Panc1 (cell line): ENCODE results near the gene PDXK. TPM values are rescaled to one million over a fixed set of nuclear protein-coding genes. Genes with fewer than 3 reads are reported as not detected.

Experiments used
- ATAC-seq: fragments of 200-7000 bp; cut with Tn5 transposase; 2 replicates; pipeline ENCODE4 v1.9.1; 2020; ENCODE audit warnings: mild to moderate bottlenecking, moderate library complexity
- BruUV-seq: library from RNA; stranded (reverse); fragments of 400-500 nt; replicated peaks from 2 replicates; lab custom pipeline; 2021; lab: Mats Ljungman, UMichigan
- CTCF ChIA-PET: fragments of 300-600 bp; sonication (Branson Sonifier 250); formaldehyde crosslinking; loops from one replicate; lab custom pipeline; 2022; ENCODE audit warnings: antibody characterized with exemption; lab: Charles Lee
- POLR2A ChIA-PET: fragments of 300-600 bp; sonication (Branson Sonifier 250); formaldehyde crosslinking; loops from one replicate; lab custom pipeline; 2022; ENCODE audit warnings: antibody characterized with exemption; lab: Charles Lee
- DNase-seq: peaks from one replicate; pipeline ENCODE4 v3.0.0-alpha.2; 2010; ENCODE audit warnings: low read depth, low spot score
- H3K27ac ChIP-seq: 2 replicates; pipeline ENCODE4 v1.5.1; 2011; ENCODE audit warnings: mild to moderate bottlenecking, low read length, inconsistent platforms
- H3K27me3 ChIP-seq: fragments of 200-500 bp; sonication (Bioruptor generic); 2 replicates; pipeline ENCODE4 v1.6.0; 2014; ENCODE audit warnings: low read length, inconsistent platforms; ENCODE audit not compliant: control insufficient read depth, insufficient read depth
- H3K36me3 ChIP-seq: fragments of 200-500 bp; sonication (Bioruptor generic); 2 replicates; pipeline ENCODE4 v1.5.1; 2014; ENCODE audit warnings: inconsistent platforms, mild to moderate bottlenecking, low read length, moderate library complexity; ENCODE audit not compliant: control insufficient read depth, insufficient read depth
- H3K4me1 ChIP-seq: 2 replicates; pipeline ENCODE4 v1.5.1; 2011; ENCODE audit warnings: inconsistent platforms, mild to moderate bottlenecking, low read length, moderate library complexity; ENCODE audit not compliant: control insufficient read depth, insufficient read depth
- H3K4me3 ChIP-seq, 2 experiments: 2 replicates each; pipeline ENCODE4 v1.5.1; 2011 to 2012; ENCODE audit warnings: low read depth in 2 of 2, low read length in 2 of 2, mild to moderate bottlenecking in 2 of 2, inconsistent platforms in 1 of 2, moderate library complexity in 1 of 2
- H3K9me3 ChIP-seq: fragments of 200-500 bp; sonication (Bioruptor generic); 2 replicates; pipeline ENCODE4 v1.5.1; 2014; ENCODE audit warnings: low read depth, mild to moderate bottlenecking, inconsistent platforms, low read length, moderate library complexity; ENCODE audit not compliant: control insufficient read depth, insufficient read depth
- CTCF ChIP-seq: fragments of 450-650 bp; IDR thresholded peaks from 2 replicates; pipeline ENCODE4 v1.5.1; 2017; ENCODE audit warnings: mild to moderate bottlenecking
- POLR2AphosphoS5 ChIP-seq: IDR thresholded peaks from 2 replicates; pipeline ENCODE4 v1.6.1; 2012; ENCODE audit warnings: mild to moderate bottlenecking, low read depth, low read length, moderate library complexity
- REST ChIP-seq, 2 experiments: IDR thresholded peaks; 2 replicates each; pipeline ENCODE4 v1.6.1; 2011 to 2012; ENCODE audit warnings: low read depth in 2 of 2, control low read depth in 1 of 2, low read length in 1 of 2, mild to moderate bottlenecking in 1 of 2, moderate library complexity in 1 of 2; ENCODE audit not compliant: insufficient read depth in 1 of 2
- SIN3A ChIP-seq: IDR thresholded peaks from 2 replicates; pipeline ENCODE4 v1.6.1; 2012; ENCODE audit warnings: low read depth, mild to moderate bottlenecking, low read length, moderate library complexity, borderline replicate concordance; ENCODE audit not compliant: insufficient read depth
- TCF7L2 ChIP-seq: IDR thresholded peaks from 2 replicates; pipeline ENCODE4 v1.6.1; 2011; ENCODE audit warnings: mild to moderate bottlenecking, low read depth, low read length, inconsistent platforms
- in situ Hi-C: cut with HindIII; loops from 2 replicates; pipeline ENCODE4 v1.10.0; 2016; ENCODE audit warnings: low sequenced_read_pairs, low pct_unique_long_range_greater_than_20kb
- intact Hi-C: fragments of 100-400 bp; cut with micrococcal nuclease; formaldehyde crosslinking; loops from one replicate; pipeline ENCODE4 v1.10.0; 2022; ENCODE audit not compliant: unreplicated experiment
- total RNA-seq: library from RNA; stranded (reverse); gene quantifications from one replicate; pipeline ENCODE4 v1.2.1, GENCODE V29; 2021; ENCODE audit not compliant: unreplicated experiment

The PDXK gene
- total RNA-seq, 1 experiment from 2014 or later, result 184 TPM

GRCh38 chr21:43758111-43758641, 39.2 kb downstream of the PDXK start:
- Histone ChIP-seq H3K36me3 (no peaks in the 10 kb centered on the region), H3K4me3 (no peak overlapping the region), H3K27me3 (no peaks in the 10 kb centered on the region), H3K27ac (no peak overlapping the region), H3K4me1 (no peaks in the 10 kb centered on the region), H3K9me3 (no peaks in the 10 kb centered on the region)
- intact Hi-C loops (no loop called here), in situ Hi-C loops (no loop called here)
- TSS peak; percentile 54 for BruUV-seq
- ATAC-seq, result no peak
- no peak for TF ChIP-seq CTCF
- no peak for TF ChIP-seq REST (IDR thresholded peaks at IDR 0.05; ENCODE audit: insufficient read depth in 1 of 2, low read depth in 2 of 2, low read length in 1 of 2)
- TF ChIP-seq TCF7L2, result no peak
- no peak for TF ChIP-seq SIN3A
- TF ChIP-seq POLR2AphosphoS5, result no peak
- no peak for DNase-seq
- ChIA-PET CTCF (interaction anchor here (0.6 kb wide), 1 partner anchor 25 kb away, joined by 4 read pairs; no protein-coding TSS in a partner anchor), POLR2A (no interaction called here)

- no peak overlapping the region for H3K4me3 ChIP-seq
- in situ Hi-C loops, result no loop called here
- DNase-seq (no peak), ATAC-seq (no peak)
- no peak for TF ChIP-seq CTCF
- TF ChIP-seq POLR2AphosphoS5, result no peak
- no peak for TF ChIP-seq SIN3A
- no peak for TF ChIP-seq REST (IDR thresholded peaks at IDR 0.05; ENCODE audit: insufficient read depth in 1 of 2, low read depth in 2 of 2, low read length in 1 of 2)
- H3K9me3 ChIP-seq, result no peaks in the 10 kb centered on the region
- CTCF ChIA-PET, result interaction anchor here (0.7 kb wide), 1 partner anchor 92 kb away, joined by 3 read pairs; no protein-coding TSS in a partner anchor
- no peak overlapping the region for H3K27ac ChIP-seq
- BruUV-seq, result no TSS peak
- no peaks in the 10 kb centered on the region for H3K36me3 ChIP-seq
- H3K27me3 ChIP-seq, result no peaks in the 10 kb centered on the region
- H3K4me1 ChIP-seq, result peaks cover under 1% of the 10 kb centered on the region
- intact Hi-C loops, result no loop called here
- POLR2A ChIA-PET, result no interaction called here
Measured at GRCh38 chr21:43758811-43759210, 39.9 kb downstream of the PDXK start.
